SK-N-SH (cell line): Measurements from ENCODE around the gene NAXD. TPM values are rescaled to one million over a fixed set of nuclear protein-coding genes. Genes with fewer than 3 reads are reported as not detected.
"Not testable (repeated sequence)": the region's sequence is repeated elsewhere in the genome, so short reads cannot be mapped to it uniquely, and the experiment has no call there.

Source experiments
- CTCF ChIA-PET: fragments of 300-600, 350-600 bp; formaldehyde crosslinking; extraction: SDS; loops from one replicate; lab custom pipeline; 2021; lab: Yijun Ruan, JAX
- POLR2A ChIA-PET: fragments of 350-600 bp; sonication (Branson Sonifier 250); formaldehyde crosslinking; extraction: SDS; loops from one replicate; lab custom pipeline; 2020; ENCODE audit warnings: antibody characterized with exemption, inconsistent platforms; lab: Yijun Ruan, JAX
- DNase-seq: peaks from one replicate; pipeline ENCODE4 v3.0.0; 2012
- H2AFZ ChIP-seq: fragments of 200-600 bp; sonication (generic); 2 replicates; pipeline ENCODE4 v1.8.1; 2016; ENCODE audit warnings: antibody characterized with exemption, mild to moderate bottlenecking, low read depth
- H3F3A ChIP-seq: fragments of 200-600 bp; sonication (generic); replicated peaks from 2 replicates; pipeline ENCODE3; 2016; ENCODE audit warnings: antibody characterized with exemption, mild to moderate bottlenecking; ENCODE audit not compliant: insufficient read depth
- H3K27ac ChIP-seq, 2 experiments: fragments of 200-500 bp in 1 of 2; fragments of 200-600 bp in 1 of 2; sonication (Bioruptor generic) in 1 of 2; sonication (generic), shearing (Covaris generic) in 1 of 2; 2 replicates each; pipeline versions ENCODE4 v1.5.1 to v1.6.1; 2014 to 2016; ENCODE audit warnings: low read depth in 2 of 2, inconsistent platforms in 1 of 2, low read length in 1 of 2, mild to moderate bottlenecking in 1 of 2, mixed read lengths in 1 of 2
- H3K27me3 ChIP-seq: fragments of 200-600 bp; sonication (generic), shearing (Covaris generic); 2 replicates; pipeline ENCODE4 v1.6.1; 2016; ENCODE audit warnings: mixed run types; ENCODE audit not compliant: insufficient read depth
- H3K36me3 ChIP-seq, 2 experiments: fragments of 200-500 bp in 1 of 2; fragments of 200-600 bp in 1 of 2; sonication (Bioruptor generic) in 1 of 2; sonication (generic) in 1 of 2; replicated peaks in 1 of 2; 2 replicates each; pipeline versions ENCODE3 to v1.5.1; 2014 to 2016; ENCODE audit warnings: low read length in 1 of 2, mild to moderate bottlenecking in 1 of 2; ENCODE audit not compliant: insufficient read depth in 2 of 2, control insufficient read depth in 1 of 2
- H3K4me1 ChIP-seq, 2 experiments: fragments of 200-500 bp in 1 of 2; fragments of 200-600 bp in 1 of 2; sonication (Bioruptor generic) in 1 of 2; sonication (generic), shearing (Covaris generic) in 1 of 2; 2 replicates each; pipeline versions ENCODE4 v1.5.1 to v1.6.1; 2014 to 2016; ENCODE audit warnings: low read depth in 1 of 2, low read length in 1 of 2, mixed run types in 1 of 2; ENCODE audit not compliant: insufficient read depth in 2 of 2, control insufficient read depth in 1 of 2
- H3K4me2 ChIP-seq: fragments of 200-600 bp; sonication (generic), shearing (Covaris generic); 2 replicates; pipeline ENCODE4 v1.6.1; 2017; ENCODE audit warnings: mixed run types
- H3K4me3 ChIP-seq, 2 experiments: fragments of 200-500 bp in 1 of 2; fragments of 200-600 bp in 1 of 2; sonication (Bioruptor generic) in 1 of 2; sonication (generic), shearing (Covaris generic) in 1 of 2; 2 replicates each; pipeline versions ENCODE4 v1.5.1 to v1.8.1; 2014 to 2016; ENCODE audit warnings: low read depth in 2 of 2, inconsistent platforms in 1 of 2, low read length in 1 of 2, mild to moderate bottlenecking in 1 of 2, mixed read lengths in 1 of 2, moderate library complexity in 1 of 2
- H3K79me2 ChIP-seq: fragments of 200-600 bp; sonication (generic); 2 replicates; pipeline ENCODE4 v1.8.1; 2017; ENCODE audit warnings: mild to moderate bottlenecking; ENCODE audit not compliant: insufficient read depth
- H3K9ac ChIP-seq: fragments of 200-600 bp; sonication (generic); 2 replicates; pipeline ENCODE4 v1.6.1; 2017; ENCODE audit warnings: mixed run types
- H3K9me2 ChIP-seq: fragments of 200-600 bp; sonication (generic); 2 replicates; pipeline ENCODE4 v1.6.1; 2017; ENCODE audit warnings: mixed run types
- H3K9me3 ChIP-seq: fragments of 200-600 bp; sonication (generic); 2 replicates; pipeline ENCODE4 v1.6.1; 2017; ENCODE audit warnings: mixed run types, mild to moderate bottlenecking, moderate library complexity
- H4K20me1 ChIP-seq: fragments of 200-600 bp; sonication (generic); 2 replicates; pipeline ENCODE4 v1.6.1; 2017; ENCODE audit warnings: mild to moderate bottlenecking, mixed run types; ENCODE audit not compliant: insufficient read depth
- ELF1 ChIP-seq: IDR thresholded peaks from 2 replicates; pipeline ENCODE4 v1.4.0; 2012
- MXI1 ChIP-seq: IDR thresholded peaks from 2 replicates; pipeline ENCODE4 v1.6.1; 2012; ENCODE audit warnings: mild to moderate bottlenecking, low read depth, low read length, improper control_type of control experiment
- REST ChIP-seq: IDR thresholded peaks from 2 replicates; pipeline ENCODE4 v1.6.1; 2012; ENCODE audit warnings: mild to moderate bottlenecking, low read depth, low read length, moderate library complexity
- RFX5 ChIP-seq: IDR thresholded peaks from 2 replicates; pipeline ENCODE4 v1.6.1; 2012; ENCODE audit warnings: mild to moderate bottlenecking, improper control_type of control experiment, low read length
- WGBS: methylation state at CpG from one replicate; pipeline ENCODE4 v1.1.6; 2017; ENCODE audit warnings: low lambda C conversion rate; 5-methylcytosine and 5-hydroxymethylcytosine counted together
- polyA plus RNA-seq, 3 experiments: library from polyadenylated mRNA; depleted of rRNA; stranded (reverse); fragments of >200 nt; gene quantifications; 2 replicates each; pipeline ENCODE4 v1.2.3, GENCODE V29; 2012

Gene NAXD
- polyA plus RNA-seq, 1 of the 3 experiments (the other 2 are of a cell fraction): 32.4 TPM

- Histone ChIP-seq H3K9me3 (no peaks in the 10 kb centered on the region), H3K4me1 (no peaks in the 10 kb centered on the region), H3K27me3 (no peaks in the 10 kb centered on the region), H2AFZ (no peak overlapping the region), H3K4me2 (no peak overlapping the region), H3K36me3 (peaks cover 72 to 74% of the 10 kb centered on the region in 2 experiments), H3K79me2 (peaks cover 4% of the 10 kb centered on the region; the same call in 1 of the 2 replicates), H3K27ac (no peak overlapping the region), H3K9ac (no peak overlapping the region), H3F3A (no peaks in the 10 kb centered on the region), H4K20me1 (no peaks in the 10 kb centered on the region), H3K9me2 (no peaks in the 10 kb centered on the region), H3K4me3 (no peak overlapping the region)
- POLR2A ChIA-PET: no interaction called here
- TF ChIP-seq REST (no peak), RFX5 (no peak), ELF1 (no peak)
- CTCF ChIA-PET: interaction anchor here (1.1 to 1.4 kb wide), 3 partner anchors 14 to 17 kb away, joined by 3 to 4 read pairs (median 3); no protein-coding TSS in a partner anchor
- 98% methylated on average over 5 of the region's 8 CpGs for WGBS
- DNase-seq: no peak
Observed at GRCh38 chr13:110666255-110666533, 50.8 kb downstream of the NAXD start.

- no peak for DNase-seq
- no peak for TF ChIP-seq MXI1
- TF ChIP-seq, all 33 proteins: peak for 0
- POLR2A ChIA-PET: no interaction called here
Observed at GRCh38 chr13:110669036-110669435, 53.7 kb downstream of the NAXD start.

GRCh38 chr13:110669814-110670213, 54.5 kb downstream of the NAXD start:
- H2AFZ ChIP-seq, H3K9ac ChIP-seq, H3F3A ChIP-seq, H3K4me3 ChIP-seq, H3K27me3 ChIP-seq, H3K27ac ChIP-seq, H3K4me2 ChIP-seq, POLR2A ChIA-PET, DNase-seq, H3K4me1 ChIP-seq, H3K9me3 ChIP-seq, H3K9me2 ChIP-seq, CTCF ChIA-PET, H4K20me1 ChIP-seq: not testable (repeated sequence)
- Histone ChIP-seq H3K79me2 (peaks cover 23% of the 10 kb centered on the region; the same call in 1 of the 2 replicates), H3K36me3 (peaks cover 42 to 46% of the 10 kb centered on the region in 2 experiments)
- 95% methylated on average over 11 of the region's 11 CpGs for WGBS

More at GRCh38 chr13:110669036-110669435, 53.7 kb downstream of the NAXD start:
- no peak overlapping the region for H3K27ac ChIP-seq
- H3K4me2 ChIP-seq: no peak overlapping the region
- no peaks in the 10 kb centered on the region for H3F3A ChIP-seq
- peaks cover 46 to 48% of the 10 kb centered on the region in 2 experiments for H3K36me3 ChIP-seq
- peaks cover 23% of the 10 kb centered on the region; the same call in 1 of the 2 replicates for H3K79me2 ChIP-seq
- H3K9me2 ChIP-seq: no peaks in the 10 kb centered on the region
- H3K4me3 ChIP-seq: no peak overlapping the region
- 92% methylated on average over 9 of the region's 9 CpGs for WGBS
- no peaks in the 10 kb centered on the region for H3K27me3 ChIP-seq
- no peaks in the 10 kb centered on the region for H3K9me3 ChIP-seq
- no peak overlapping the region for H2AFZ ChIP-seq
- H3K4me1 ChIP-seq: no peaks in the 10 kb centered on the region
- no peaks in the 10 kb centered on the region for H4K20me1 ChIP-seq
- H3K9ac ChIP-seq: no peak overlapping the region
- CTCF ChIA-PET: interaction anchor here (0.6 kb wide), 1 partner anchor 47 kb away, joined by 3 read pairs; no protein-coding TSS in a partner anchor
